Loucy (cell line): ENCODE data around the gene STPG1.

Experiments
- EZH2phosphoT487 ChIP-seq: fragments of 200-600 bp; IDR thresholded peaks from 2 replicates; pipeline ENCODE4 v1.6.1; 2018; ENCODE audit warnings: antibody characterized with exemption, mild to moderate bottlenecking, moderate library complexity, borderline replicate concordance
- TF ChIP-seq, protein P1 (sequence below): fragments of 200-600 bp; sonication (generic); conservative IDR thresholded peaks from 2 replicates; pipeline ENCODE4 v1.5.1; 2014; ENCODE audit warnings: mild to moderate bottlenecking, antibody characterized with exemption, low read length

DNA sequence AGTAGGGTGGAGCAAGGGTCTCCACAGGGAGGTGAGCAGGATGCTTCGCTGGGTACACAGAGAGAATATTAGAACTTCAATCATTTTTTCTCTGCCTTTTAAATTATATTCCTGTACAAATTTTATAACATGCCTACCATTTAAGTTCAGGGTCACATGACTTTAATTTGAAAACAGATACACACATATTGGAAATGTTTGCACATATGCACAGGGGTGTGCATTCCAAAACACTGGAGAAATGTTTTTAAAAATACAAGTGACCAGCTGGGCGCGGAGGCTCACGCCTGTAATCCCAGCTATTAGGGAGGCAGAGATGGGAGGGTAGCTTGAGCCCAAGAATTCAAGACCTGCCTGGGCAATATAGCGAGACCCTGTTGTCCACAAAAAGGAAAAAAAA is 41.7 kb upstream of the STPG1 start:
- TF ChIP-seq, protein P1, sequence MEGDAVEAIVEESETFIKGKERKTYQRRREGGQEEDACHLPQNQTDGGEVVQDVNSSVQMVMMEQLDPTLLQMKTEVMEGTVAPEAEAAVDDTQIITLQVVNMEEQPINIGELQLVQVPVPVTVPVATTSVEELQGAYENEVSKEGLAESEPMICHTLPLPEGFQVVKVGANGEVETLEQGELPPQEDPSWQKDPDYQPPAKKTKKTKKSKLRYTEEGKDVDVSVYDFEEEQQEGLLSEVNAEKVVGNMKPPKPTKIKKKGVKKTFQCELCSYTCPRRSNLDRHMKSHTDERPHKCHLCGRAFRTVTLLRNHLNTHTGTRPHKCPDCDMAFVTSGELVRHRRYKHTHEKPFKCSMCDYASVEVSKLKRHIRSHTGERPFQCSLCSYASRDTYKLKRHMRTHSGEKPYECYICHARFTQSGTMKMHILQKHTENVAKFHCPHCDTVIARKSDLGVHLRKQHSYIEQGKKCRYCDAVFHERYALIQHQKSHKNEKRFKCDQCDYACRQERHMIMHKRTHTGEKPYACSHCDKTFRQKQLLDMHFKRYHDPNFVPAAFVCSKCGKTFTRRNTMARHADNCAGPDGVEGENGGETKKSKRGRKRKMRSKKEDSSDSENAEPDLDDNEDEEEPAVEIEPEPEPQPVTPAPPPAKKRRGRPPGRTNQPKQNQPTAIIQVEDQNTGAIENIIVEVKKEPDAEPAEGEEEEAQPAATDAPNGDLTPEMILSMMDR: no peak
- TF ChIP-seq EZH2phosphoT487: no peak
